Activated naive CD4-positive, alpha-beta T cell treated with Interleukin-2 at 50 U/mL for 16 hours (primary cell): ENCODE results near the gene ACTL6B.

Source experiments
- DNase-seq: peaks from one replicate; pipeline ENCODE4 v3.0.0-alpha.2; 2020

ACTL6B gene

DNA sequence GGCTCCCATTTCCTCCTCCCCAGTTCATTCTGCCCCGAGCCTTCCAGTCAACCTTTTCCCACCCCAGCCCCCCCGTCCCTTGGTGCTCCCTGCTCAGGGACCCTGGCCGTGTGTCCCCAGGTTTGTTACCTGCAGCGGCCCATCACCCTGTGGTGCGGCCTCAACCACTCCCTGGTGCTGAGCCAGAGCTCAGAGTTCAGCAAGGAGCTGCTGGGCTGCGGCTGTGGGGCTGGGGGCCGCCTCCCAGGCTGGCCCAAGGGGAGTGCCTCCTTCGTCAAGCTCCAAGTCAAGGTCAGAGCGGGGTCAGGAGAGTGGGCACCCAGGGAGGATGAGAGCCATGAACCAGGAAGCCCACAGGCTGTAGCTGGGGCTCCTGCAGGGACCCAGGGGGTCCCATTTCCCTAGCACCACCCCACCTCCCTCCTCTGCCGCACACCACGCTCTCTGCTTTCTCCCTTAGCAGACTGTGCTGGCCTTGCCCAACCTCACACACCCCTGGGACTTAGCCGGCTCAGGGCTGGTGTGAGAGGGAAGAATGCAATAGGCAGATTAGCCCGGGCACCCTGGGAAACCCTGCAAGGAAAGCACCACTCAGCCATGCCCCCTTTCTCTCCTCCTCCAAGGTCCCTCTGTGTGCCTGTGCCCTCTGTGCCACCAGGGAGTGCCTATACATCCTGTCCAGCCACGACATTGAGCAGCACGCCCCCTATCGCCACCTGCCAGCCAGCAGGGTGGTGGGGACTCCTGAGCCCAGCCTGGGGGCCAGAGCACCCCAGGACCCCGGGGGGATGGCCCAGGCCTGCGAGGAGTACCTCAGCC is 56.1 kb downstream of the ACTL6B start:
- no peak for DNase-seq

DNA sequence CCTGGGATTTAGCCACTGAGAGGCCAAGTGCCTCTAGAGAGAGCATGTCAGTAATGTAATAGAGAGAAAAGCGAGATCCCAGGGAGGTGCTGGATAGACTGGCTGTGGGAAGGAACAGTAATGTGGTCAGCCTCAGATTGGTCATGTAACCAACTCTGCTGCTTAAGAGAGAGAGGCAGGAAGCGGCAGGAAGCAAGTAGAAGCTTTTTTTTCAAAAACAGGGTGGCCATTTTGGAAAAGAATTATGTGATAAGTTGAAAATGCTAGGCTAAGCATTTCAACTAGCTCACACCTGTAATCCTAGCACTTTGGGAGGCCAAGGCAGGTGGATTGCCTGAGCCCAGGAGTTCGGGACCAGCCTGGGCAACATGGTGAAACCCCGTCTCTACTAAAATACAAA is 57.8 kb downstream of the ACTL6B start:
- DNase-seq = no peak

GRCh38 chr7:100595188-100595587 is 61.1 kb downstream of the ACTL6B start:
- no peak for DNase-seq
